GM12878 (cell line): Measurements from ENCODE around the gene NCF4. TPM values are rescaled to one million over a fixed set of nuclear protein-coding genes. Genes with fewer than 3 reads are reported as not detected.
A peak's percentile ranks its signal among the peaks of the same experiment; 100 is the strongest.

Source experiments
- ATF7 ChIP-seq: fragments of 450-650 bp; IDR thresholded peaks from 2 replicates; pipeline ENCODE4 v1.6.1; 2016; ENCODE audit warnings: low read depth, mild to moderate bottlenecking
- BHLHE40 ChIP-seq, 2 experiments: fragments of 450-650 bp in 1 of 2; IDR thresholded peaks; 2 replicates each; pipeline ENCODE4 v1.6.1; 2011 to 2017; ENCODE audit warnings: low read depth in 2 of 2, borderline replicate concordance in 1 of 2, improper control_type of control experiment in 1 of 2, low read length in 1 of 2, mild to moderate bottlenecking in 1 of 2
- CHD1 ChIP-seq: IDR thresholded peaks from 2 replicates; pipeline ENCODE4 v1.6.1; 2012; ENCODE audit warnings: low read depth, low read length, improper control_type of control experiment
- E2F8 ChIP-seq: fragments of 450-650 bp; IDR thresholded peaks from 2 replicates; pipeline ENCODE4 v1.6.1; 2018; ENCODE audit warnings: mild to moderate bottlenecking, low read depth, moderate library complexity; ENCODE audit not compliant: partially characterized antibody
- EED ChIP-seq: sonication (generic); IDR thresholded peaks from 2 replicates; pipeline ENCODE4 v1.6.1; 2016; ENCODE audit warnings: antibody characterized with exemption, low read depth
- EGR1 ChIP-seq, 2 experiments: IDR thresholded peaks; 1 replicate in 1 of 2; 2 replicates in 1 of 2; pipeline ENCODE4 v1.6.1; 2011 to 2012; ENCODE audit warnings: low read depth in 2 of 2, low read length in 2 of 2, borderline replicate concordance in 1 of 2, mild to moderate bottlenecking in 1 of 2, moderate library complexity in 1 of 2
- FOXM1 ChIP-seq: IDR thresholded peaks from 2 replicates; pipeline ENCODE4 v1.6.1; 2012; ENCODE audit warnings: low read depth, mild to moderate bottlenecking, inconsistent platforms, low read length, moderate library complexity
- IKZF1 ChIP-seq: fragments of 450-650 bp; conservative IDR thresholded peaks from 2 replicates; pipeline ENCODE4 v1.6.1; 2017; ENCODE audit warnings: antibody characterized with exemption, mild to moderate bottlenecking
- JUND ChIP-seq: IDR thresholded peaks from 2 replicates; pipeline ENCODE4 v1.6.1; 2012; ENCODE audit warnings: low read depth, mild to moderate bottlenecking, low read length, improper control_type of control experiment, moderate library complexity
- MEF2A ChIP-seq: IDR thresholded peaks from 2 replicates; pipeline ENCODE4 v1.6.1; 2011; ENCODE audit warnings: low read depth, mild to moderate bottlenecking, low read length, moderate library complexity; ENCODE audit not compliant: insufficient read depth
- MEF2B ChIP-seq: fragments of 450-650 bp; IDR thresholded peaks from 2 replicates; pipeline ENCODE4 v1.6.1; 2018; ENCODE audit warnings: mild to moderate bottlenecking, moderate library complexity; ENCODE audit not compliant: partially characterized antibody, poor library complexity, severe bottlenecking
- MLLT1 ChIP-seq: fragments of 450-650 bp; IDR thresholded peaks from 2 replicates; pipeline ENCODE4 v1.6.1; 2016; ENCODE audit warnings: mild to moderate bottlenecking
- NFYB ChIP-seq: IDR thresholded peaks from 2 replicates; pipeline ENCODE4 v1.6.1; 2011; ENCODE audit warnings: low read depth, mild to moderate bottlenecking, low read length, improper control_type of control experiment, moderate library complexity; ENCODE audit not compliant: insufficient read depth
- NRF1 ChIP-seq: conservative IDR thresholded peaks from 2 replicates; pipeline ENCODE4 v1.6.1; 2011; ENCODE audit warnings: mild to moderate bottlenecking, low read depth, low read length, improper control_type of control experiment
- RBBP5 ChIP-seq: fragments of 200-600 bp; sonication (generic); conservative IDR thresholded peaks from 2 replicates; pipeline ENCODE4 v1.6.1; 2016
- RELA ChIP-seq: fragments of 450-650 bp; IDR thresholded peaks from 2 replicates; pipeline ENCODE4 v1.8.0; 2014; ENCODE audit warnings: borderline replicate concordance; ENCODE audit not compliant: partially characterized antibody
- SUZ12 ChIP-seq: fragments of 200-600 bp; sonication (generic); IDR thresholded peaks from one replicate; pipeline ENCODE4 v1.6.1; 2018; ENCODE audit warnings: antibody characterized with exemption, mild to moderate bottlenecking; ENCODE audit not compliant: unreplicated experiment
- TCF12 ChIP-seq: IDR thresholded peaks from 2 replicates; pipeline ENCODE4 v1.6.1; 2011; ENCODE audit warnings: low read depth, mild to moderate bottlenecking, low read length
- YY1 ChIP-seq: IDR thresholded peaks from 2 replicates; pipeline ENCODE4 v1.6.1; 2011; ENCODE audit warnings: low read depth, mild to moderate bottlenecking, low read length
- ZBTB33 ChIP-seq: fragments of 450-650 bp; IDR thresholded peaks from 2 replicates; pipeline ENCODE4 v1.6.1; 2017; ENCODE audit warnings: mild to moderate bottlenecking
- ZNF274 ChIP-seq: IDR thresholded peaks from one replicate; pipeline ENCODE4 v1.8.0; 2011; ENCODE audit not compliant: insufficient read length, insufficient read depth
- polyA plus RNA-seq, 11 experiments: library from polyadenylated mRNA; depleted of rRNA in 4 of 11; unstranded in 6 of 11; stranded (reverse) in 5 of 11; fragments of >200 nt; fragmentation: Nextera tagmentation in 4 of 11; fragmentation: Illumina TruSeq in 1 of 11; extraction: Ambion mirVana in 4 of 11; extraction: Trizol in 1 of 11; gene quantifications; 1 replicate in 1 of 11; 2 replicates in 10 of 11; pipeline versions ENCODE4 v1.2.1 to v1.2.3, GENCODE V29; 2011 to 2016; ENCODE audit warnings: inconsistent platforms in 2 of 11, missing spikeins in 2 of 11, low read depth in 1 of 11
- total RNA-seq, 4 experiments: library from RNA; depleted of rRNA in 3 of 4; stranded (reverse); fragments of >200 nt in 3 of 4; fragmentation: Illumina TruSeq in 1 of 4; extraction: Trizol in 1 of 4; gene quantifications; 2 replicates each; pipeline versions ENCODE4 v1.2.1 to v1.2.3, GENCODE V29; 2013 to 2021
- TF ChIP-seq, protein P1 (sequence below): IDR thresholded peaks from 2 replicates; pipeline ENCODE4 v1.6.1; 2011; ENCODE audit warnings: low read depth, low read length, improper control_type of control experiment, borderline replicate concordance

NCF4 gene
- total and polyA plus RNA-seq, 10 of the 15 experiments (the other 5 are each of a cell fraction or from before 2014, with no cell fraction given): 22.9 to 136 (median 72.5) TPM

GRCh38 chr22:36856121-36856791 is 4.5 kb upstream of the NCF4 start (continued):
- TF ChIP-seq, protein P1, sequence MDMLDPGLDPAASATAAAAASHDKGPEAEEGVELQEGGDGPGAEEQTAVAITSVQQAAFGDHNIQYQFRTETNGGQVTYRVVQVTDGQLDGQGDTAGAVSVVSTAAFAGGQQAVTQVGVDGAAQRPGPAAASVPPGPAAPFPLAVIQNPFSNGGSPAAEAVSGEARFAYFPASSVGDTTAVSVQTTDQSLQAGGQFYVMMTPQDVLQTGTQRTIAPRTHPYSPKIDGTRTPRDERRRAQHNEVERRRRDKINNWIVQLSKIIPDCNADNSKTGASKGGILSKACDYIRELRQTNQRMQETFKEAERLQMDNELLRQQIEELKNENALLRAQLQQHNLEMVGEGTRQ: no peak
- TF ChIP-seq ZBTB33 (peak; percentile 54; the same call in 1 of the 2 replicates), SUZ12 (no peak), RELA (peak; percentile 62), JUND (no peak), MEF2B (no peak), EED (no peak), YY1 (peak; percentile 90), ATF7 (no peak; the same call in 1 of the 2 replicates), NFYB (no peak), NRF1 (no peak), MLLT1 (peak; percentile 75), MEF2A (peak; percentile 35; the same call in 1 of the 2 replicates), TCF12 (peak; percentile 71), CHD1 (no peak), BHLHE40 (IDR thresholded peaks at IDR 0.05; ENCODE audit: borderline replicate concordance in 1 of 2, low read depth in 2 of 2, low read length in 1 of 2) (peak; percentile 60 to 68; a peak in 3 of 4 replicates), RBBP5 (no peak), E2F8 (no peak), ZNF274 (no peak), IKZF1 (peak; percentile 82), EGR1 (IDR thresholded peaks at IDR 0.05; ENCODE audit: borderline replicate concordance in 1 of 2, low read depth in 2 of 2, low read length in 2 of 2) (peak in 1 of 2 experiments; percentile 31; a peak in 1 of 3 replicates), FOXM1 (peak; percentile 69; the same call in 1 of the 2 replicates)
